HG03565 (cell line): Measurements from ENCODE around the gene ALS2CL.

Experiments used
- ATAC-seq: cut with Tn5 transposase; IDR thresholded peaks from one replicate; pipeline ENCODE4 v1.9.1; 2021; ENCODE audit warnings: mild to moderate bottlenecking, moderate library complexity; ENCODE audit not compliant: unreplicated experiment

The ALS2CL gene

GRCh38 chr3:46667061-46667621, 26.3 kb downstream of the ALS2CL start:
- ATAC-seq = no peak

GRCh38 chr3:46666453-46666845, 27.0 kb downstream of the ALS2CL start:
- ATAC-seq = no peak

GRCh38 chr3:46665763-46666452, 27.6 kb downstream of the ALS2CL start:
- no peak for ATAC-seq

- ATAC-seq = no peak
Observed at GRCh38 chr3:46664971-46665762, 28.3 kb downstream of the ALS2CL start.

GRCh38 chr3:46664188-46664970, 29.1 kb downstream of the ALS2CL start:
- ATAC-seq = no peak

GRCh38 chr3:46663591-46664135, 29.8 kb downstream of the ALS2CL start:
- no peak for ATAC-seq

GRCh38 chr3:46662771-46663551, 30.5 kb downstream of the ALS2CL start:
- ATAC-seq = no peak

- ATAC-seq = no peak
Observed at GRCh38 chr3:46661776-46662766, 31.4 kb downstream of the ALS2CL start.

DNA sequence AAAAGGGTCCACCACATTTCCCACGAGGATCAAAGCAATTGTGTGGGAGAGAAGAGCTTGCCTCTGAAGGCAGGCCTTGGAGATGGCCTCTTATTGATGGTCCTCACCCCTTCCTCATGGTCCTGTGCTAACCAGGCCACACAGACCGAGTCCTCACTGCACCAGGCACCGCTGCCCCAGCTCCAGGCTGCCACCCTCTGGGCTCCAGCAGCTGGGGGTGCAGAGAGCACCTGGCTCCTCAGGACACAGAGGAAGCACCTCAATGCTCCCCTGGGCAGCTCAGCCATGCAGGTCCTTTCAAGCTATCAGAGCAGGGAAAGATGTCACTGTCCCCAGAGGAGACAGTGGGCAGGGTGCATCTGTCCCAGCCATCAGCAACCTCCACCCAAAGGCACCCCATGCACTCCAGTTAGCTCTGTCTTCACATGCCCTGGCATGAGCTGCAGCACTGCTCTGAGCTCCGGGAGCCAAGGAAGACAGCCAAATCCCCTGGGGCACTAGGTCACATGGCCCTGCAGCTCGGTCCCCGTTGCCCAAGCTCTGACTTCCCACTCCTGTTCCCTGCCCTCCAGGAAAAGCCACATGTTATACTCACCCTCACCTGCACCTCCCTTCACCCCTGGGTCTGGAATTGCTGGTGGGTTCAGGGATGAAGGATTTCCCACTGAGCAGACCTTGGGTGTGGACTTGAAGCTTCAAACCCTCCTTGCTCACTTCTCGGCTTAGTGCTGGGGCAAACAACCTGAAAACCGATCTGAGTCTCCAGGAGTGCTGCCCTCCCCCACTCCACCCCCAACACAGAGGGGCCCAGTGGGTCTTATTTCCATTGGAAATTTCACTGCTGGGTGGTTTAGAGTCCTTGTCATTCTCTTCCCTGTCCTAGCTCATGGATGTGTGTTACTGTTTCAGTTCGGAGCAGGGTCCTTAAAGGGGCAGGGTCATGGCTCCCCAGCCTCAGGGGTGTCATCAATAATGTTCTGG, 32.6 kb downstream of the ALS2CL start:
- no peak for ATAC-seq

GRCh38 chr3:46660003-46660402, 33.5 kb downstream of the ALS2CL start:
- ATAC-seq = no peak

DNA sequence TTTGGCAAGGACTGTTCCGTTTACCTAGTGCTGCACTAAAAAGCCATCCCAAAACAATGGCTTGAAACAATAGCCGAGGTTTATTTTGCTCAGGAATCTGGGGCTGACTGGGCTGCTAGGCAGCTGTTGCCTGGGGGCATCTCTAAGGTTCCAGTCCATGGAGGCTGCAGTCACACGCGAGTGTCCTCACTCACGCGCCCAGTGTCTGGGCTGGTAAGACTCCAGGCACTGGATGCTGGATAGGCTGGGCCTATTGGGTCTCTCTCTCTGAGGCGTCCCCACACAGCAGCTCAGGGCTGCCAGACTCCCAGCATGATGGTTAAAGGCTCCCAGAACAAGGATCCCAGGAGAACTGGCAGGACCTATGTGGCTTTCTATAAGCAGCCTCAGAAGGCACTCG, 34.2 kb downstream of the ALS2CL start:
- ATAC-seq = no peak

DNA sequence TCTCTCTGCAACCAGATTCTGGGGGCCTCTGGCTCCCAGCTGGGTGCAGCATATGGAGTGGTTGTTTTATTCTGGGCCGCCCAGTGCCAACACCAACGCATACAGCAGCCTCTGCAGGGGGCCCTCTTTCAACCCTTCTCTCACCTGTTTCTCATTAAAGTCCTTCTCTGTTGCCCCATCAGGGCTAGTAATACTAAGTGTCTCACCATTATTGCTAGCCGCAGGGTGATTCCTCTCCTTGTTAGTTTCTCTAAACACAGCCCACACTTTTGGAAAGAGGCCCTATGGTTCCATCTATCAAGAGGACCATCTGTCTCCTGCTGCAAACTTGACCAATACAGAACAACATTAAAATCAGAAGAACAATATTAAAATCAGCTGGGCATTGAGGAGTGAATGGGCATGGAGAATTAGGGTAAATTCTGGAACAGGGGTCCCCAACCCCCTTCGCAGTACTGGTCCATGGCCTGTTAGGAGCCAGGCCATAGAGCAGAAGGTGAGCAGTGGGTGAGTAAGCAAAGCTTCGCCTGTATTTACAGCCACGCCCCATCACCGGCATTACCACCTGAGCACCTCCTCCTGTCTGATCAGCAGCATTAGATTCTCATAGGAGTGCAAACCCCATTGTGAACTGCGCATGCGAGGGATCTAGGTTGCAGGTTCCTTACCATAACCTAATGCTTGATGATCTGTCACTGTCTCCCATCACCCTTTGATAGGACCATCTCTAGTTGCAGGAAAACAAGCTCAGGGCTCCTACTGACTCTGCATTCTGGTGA, 36.5 kb downstream of the ALS2CL start:
- no peak for ATAC-seq

GRCh38 chr3:46655271-46655670, 38.2 kb downstream of the ALS2CL start:
- no peak for ATAC-seq

- ATAC-seq = no peak
Observed at GRCh38 chr3:46651084-46651483, 42.4 kb downstream of the ALS2CL start.

GRCh38 chr3:46649436-46649835, 44.0 kb downstream of the ALS2CL start:
- no peak for ATAC-seq

DNA sequence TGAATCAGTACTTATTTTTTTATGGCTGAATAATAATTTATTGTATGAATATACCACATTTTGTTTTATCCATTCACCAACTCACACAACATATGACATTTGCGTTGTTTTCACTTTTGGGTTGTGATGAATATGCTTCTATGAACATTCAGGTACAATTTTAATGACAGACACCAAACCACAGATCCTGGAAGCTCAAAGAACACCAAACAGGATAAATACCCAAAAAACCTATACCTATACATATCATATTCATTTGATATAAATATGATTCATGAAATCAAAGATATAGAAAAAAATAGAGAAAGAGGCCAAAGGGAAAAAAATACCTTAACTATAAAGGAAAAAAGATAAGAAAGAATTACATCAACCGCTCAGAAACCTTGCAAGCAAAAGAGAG, 45.4 kb downstream of the ALS2CL start:
- ATAC-seq = no peak

GRCh38 chr3:46646700-46647099, 46.8 kb downstream of the ALS2CL start:
- ATAC-seq = no peak
